SK-N-MC (cell line): ENCODE data around the gene PALM.

Experiments used
- EZH2 ChIP-seq: fragments of 200-600 bp; sonication (generic); IDR thresholded peaks from one replicate; pipeline ENCODE4 v1.6.1; 2017; ENCODE audit warnings: antibody characterized with exemption
- FOXP2 ChIP-seq: optimal IDR thresholded peaks from 2 replicates; pipeline ENCODE3; 2011; ENCODE audit warnings: mild to moderate bottlenecking, moderate library complexity; ENCODE audit not compliant: insufficient read depth; ENCODE audit errors: extremely low read length, control extremely low read depth
- POLR2AphosphoS5 ChIP-seq: IDR thresholded peaks from 2 replicates; pipeline ENCODE4 v1.6.1; 2012; ENCODE audit warnings: mild to moderate bottlenecking, low read depth, low read length, borderline replicate concordance

DNA sequence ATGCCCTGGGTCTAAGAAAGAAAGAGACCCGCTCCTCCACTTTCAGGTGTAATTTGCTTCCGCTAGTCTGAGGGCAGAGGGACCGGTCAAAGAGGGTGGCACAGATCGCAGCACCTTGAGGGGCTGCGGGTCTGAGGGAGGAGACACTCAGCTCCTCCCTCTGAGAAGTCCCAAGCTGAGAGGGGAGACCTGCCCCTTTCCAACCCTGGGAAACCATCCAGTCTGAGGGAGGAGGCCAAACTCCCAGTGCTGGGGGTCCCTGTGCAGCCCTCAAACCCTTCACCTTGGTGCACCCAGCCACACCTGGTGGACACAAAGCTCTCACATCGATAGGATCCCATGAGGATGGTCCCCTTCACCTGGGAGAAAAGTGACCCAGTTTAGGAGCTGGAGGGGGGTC, 55.1 kb downstream of the PALM start:
- TF ChIP-seq EZH2 (no peak), POLR2AphosphoS5 (no peak), FOXP2 (no peak)
